Measurements from ENCODE around the gene RNF213.

The RNF213 gene

GRCh38 chr17:80374039-80374731 is 113.5 kb downstream of the RNF213 start:
- ATAC-seq: no peak

DNA sequence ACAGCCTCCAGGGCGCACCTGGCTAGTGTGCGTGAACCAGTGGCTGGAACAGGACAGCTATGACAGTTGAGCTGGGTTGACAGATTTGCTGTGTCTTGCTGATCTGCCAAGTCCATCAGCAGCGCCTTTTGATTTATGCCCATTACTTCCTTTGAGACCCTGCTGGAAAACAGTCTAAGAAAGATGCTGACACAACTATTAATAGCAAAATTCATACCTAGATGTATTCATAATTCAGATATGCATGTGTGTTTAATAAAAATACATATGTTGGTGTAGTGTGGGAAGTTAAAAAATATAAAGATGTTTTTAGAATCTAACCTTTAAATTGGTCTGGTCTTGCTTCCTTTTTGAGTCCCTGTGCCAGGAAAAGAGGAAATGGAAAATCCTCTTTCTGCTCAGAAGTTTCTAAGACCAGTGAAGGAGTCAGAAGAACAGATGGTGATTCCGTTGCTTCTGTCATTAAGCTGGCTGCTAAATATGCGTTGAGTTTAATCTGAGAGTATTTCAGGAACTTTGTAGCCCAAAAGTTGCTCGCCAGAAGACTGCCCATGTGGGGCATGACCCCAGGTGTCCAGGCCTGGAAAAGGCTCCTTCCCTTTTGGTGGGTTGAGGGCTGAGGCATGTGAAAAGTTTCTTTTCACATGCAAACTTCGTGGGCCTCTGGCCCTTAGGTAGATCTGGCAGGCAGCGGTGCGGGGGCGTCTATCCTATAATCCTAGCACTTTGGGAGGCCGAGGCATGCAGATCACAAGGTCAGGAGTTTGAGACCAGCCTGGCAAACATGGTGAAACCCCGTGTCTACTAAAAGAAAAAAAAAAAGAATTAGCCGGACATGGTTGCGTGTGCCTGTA is 114.3 kb downstream of the RNF213 start:
- no peak for ATAC-seq

DNA sequence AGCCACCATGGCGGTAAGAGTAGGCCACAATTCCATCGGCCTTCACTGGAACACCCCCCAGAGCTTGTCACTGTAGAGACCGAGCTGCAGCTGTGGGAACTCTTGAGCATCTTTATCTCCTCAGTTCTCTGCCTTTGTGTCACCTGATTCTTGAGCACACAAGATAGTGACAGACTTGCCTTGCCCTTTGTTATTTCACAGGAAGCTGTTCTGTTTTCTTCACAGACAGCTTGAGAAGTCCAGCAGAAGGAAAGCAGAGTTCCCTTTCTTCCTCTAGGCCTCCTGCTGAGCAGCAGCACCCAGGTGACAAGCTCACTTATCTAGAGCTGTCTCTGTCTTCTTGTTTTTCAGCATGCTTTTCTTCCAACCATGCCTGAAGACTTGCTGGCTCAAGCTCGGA is 115.9 kb downstream of the RNF213 start:
- no peak for ATAC-seq

- ATAC-seq: no peak
Measured at GRCh38 chr17:80377798-80378197, 117.1 kb downstream of the RNF213 start.

DNA sequence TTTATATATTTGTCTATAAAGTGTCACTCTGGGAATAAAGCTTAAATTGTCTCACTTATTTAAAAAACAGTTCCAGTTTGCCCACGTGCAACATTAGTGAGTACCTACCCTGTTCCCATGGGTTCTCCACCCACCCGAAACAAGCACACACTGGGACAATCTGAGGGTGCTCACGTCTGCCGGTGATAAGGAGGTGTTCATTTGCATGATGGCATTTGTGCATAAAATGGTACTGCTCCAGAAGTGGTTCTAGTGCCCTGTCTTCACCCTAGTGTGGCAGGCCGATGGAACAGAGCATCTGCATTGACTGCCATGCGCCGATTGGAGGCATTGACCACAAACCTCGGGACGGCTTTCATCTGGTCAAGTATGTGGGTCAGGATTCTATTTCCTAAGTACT is 118.7 kb downstream of the RNF213 start:
- ATAC-seq: no peak

GRCh38 chr17:80380068-80380467 is 119.4 kb downstream of the RNF213 start:
- ATAC-seq: no peak

GRCh38 chr17:80380555-80381002 is 119.9 kb downstream of the RNF213 start:
- no peak for ATAC-seq

DNA sequence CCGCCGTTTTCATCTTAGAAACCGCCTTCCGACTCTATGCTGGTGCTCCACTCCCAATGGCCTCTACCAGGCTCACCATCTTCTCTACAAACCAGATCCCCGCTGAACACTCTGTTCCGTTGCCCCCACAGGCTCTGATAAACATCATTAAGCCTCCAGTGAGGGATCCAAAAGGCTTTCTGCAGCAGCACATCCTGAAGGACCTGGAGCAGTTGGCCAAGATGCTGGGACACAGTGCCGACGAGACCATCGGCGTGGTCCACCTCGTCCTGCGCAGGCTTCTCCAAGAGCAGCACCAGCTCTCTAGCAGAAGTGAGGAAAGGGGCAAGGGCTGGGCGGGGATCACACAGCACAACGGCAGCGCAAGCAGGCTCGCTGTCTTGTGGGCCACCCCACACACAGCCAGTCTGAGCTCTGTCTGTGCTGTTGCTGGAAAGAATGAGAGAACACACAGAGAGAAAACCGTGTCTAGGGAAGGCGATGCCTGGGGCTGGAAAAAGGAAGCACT is 120.8 kb downstream of the RNF213 start:
- no peak for ATAC-seq

DNA sequence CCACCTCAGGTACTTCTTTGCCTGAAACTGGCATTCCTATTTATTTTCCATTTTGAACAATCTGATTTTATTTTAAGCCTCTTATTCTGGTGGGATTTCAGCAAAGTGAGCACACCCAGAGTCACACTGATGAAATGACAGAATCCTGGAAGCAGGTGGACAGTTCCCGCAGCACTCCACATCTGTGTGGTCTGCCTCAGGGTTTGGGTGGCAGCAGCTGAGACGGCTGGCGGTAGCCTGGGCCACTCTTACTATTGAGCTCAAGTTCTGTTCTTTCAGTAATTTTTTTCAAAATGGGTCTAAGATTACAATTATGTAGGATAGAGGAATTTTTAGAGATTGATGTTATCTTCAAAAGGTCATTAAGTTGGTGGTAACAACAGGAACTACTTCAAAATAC is 121.8 kb downstream of the RNF213 start:
- no peak for ATAC-seq

DNA sequence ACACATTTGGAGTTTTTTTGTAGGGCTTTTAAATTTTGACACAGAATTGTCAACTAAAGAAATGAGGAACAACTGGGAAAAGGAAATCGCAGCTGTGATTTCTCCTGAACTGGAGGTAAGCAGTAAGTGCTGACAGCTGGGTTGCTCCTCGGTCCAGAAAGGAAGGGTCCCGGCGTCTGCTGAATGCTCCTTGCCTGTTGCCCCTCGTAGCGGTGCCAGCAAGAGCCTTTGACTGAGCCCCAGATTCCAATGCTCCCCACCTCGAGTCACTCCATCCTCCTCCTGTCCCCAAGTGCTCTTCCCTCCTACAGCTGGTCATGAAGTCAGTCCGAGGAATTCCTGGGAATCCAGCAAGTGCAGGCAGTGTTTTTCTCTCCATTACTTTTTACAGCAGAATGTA is 122.3 kb downstream of the RNF213 start:
- ATAC-seq: no peak

DNA sequence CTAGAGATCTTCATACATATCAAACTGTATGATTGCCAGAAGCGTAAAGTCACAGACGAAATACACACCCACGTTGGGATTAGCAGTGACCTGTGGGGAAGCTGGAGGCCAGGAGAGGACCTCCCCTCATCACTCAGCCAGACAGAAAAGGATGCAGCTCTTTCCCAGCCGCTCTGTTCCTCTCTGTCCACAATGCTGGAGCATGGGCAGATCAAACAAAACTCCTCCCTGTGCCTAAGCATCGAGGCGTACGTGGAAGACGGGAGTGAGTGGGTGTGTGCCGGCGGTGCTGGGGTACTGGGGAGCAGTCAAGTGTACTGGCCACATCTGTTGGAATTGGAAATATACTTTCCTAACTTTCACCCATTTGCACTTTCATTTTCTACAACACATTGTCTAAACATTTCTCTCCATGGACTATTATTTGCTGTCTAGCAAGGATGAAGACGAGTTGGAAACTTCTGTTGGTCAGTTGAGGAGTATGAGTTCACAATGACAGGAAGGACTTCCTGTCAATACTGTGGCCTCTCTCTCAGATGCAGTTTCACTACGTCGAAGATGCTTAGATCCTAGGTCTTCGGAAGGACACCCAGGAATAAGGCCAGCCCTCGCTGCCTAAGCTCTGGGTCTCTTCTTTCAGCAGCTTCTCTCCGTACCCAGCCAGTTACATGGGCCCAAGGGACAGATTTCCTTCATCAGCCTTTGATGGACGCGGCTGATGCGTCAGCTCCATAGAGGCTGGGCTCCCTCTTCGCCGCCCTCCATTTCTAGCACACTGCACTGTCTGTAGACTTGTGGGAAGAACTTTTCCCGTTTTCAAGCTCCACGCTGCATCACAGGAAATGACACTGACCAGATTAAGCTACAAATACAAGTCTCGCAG is 123.7 kb downstream of the RNF213 start:
- no peak for ATAC-seq

GRCh38 chr17:80385046-80385445 is 124.4 kb downstream of the RNF213 start:
- no peak for ATAC-seq

GRCh38 chr17:80386341-80386740 is 125.7 kb downstream of the RNF213 start:
- no peak for ATAC-seq

- ATAC-seq: no peak
Measured at GRCh38 chr17:80387071-80387470, 126.4 kb downstream of the RNF213 start.

DNA sequence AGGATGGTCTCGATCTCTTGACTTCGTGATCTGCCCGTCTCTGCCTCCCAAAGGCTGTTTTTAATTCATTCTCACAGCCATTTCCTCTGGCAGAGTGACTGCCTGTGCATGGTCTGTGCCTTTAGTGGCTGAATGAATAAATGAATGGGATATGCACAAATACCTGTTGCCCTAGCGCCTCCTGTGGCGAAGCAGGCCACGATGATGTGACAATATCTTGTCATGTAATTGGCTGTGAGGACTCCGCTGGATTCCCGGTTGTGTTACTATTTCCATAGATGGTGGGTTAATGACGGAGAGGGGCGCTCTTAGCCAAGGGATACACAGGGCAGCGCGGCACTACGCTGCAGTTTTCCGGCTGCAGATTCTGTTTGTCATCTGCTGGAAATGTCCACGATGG is 127.5 kb downstream of the RNF213 start:
- ATAC-seq: no peak

GRCh38 chr17:80388601-80389000 is 127.9 kb downstream of the RNF213 start:
- no peak for ATAC-seq

DNA sequence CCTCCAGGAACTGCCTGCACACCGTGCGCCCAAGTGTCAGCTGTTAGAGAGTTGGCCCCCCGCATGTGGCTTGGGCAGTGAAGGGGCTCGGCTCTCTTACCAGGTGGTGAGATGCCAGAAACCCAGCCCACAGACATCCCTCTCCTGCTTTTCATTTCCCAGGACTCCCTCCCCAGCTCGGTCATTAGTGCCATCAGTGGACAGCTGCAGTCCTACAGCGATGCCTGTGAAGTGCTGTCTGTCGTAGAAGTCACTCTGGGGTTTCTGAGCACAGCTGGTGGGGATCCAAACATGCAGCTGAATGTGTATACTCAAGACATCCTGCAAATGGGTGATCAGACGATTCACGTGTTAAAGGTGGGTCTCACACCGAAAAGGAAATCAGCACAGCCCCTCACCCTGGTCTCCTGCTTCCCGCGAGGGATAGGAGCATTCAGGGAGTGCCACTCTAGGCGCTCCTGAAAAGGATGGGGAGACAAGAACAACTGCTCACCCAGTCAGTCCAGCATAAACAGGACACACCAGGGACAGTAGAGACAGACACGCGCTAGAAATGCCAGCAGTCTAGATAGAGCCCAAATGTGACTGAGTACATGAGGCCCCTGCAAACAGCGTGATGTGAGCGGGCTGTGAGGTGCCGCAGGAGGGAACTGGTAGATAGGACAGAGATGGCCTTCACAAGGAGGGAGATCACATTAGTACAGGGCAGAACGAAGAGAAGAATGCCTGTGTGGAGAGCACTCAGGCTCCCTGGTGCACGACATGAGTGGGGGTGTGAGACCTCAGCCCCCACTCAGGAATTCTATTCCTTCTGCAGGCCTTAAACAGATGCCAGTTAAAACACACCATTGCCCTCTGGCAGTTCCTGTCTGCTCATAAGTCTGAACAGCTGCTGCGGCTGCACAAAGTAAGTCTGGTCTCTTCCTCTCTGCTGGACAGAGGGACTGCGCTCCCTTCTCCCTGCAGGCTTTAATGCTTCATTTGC is 128.7 kb downstream of the RNF213 start:
- no peak for ATAC-seq

- no peak for ATAC-seq
Measured at GRCh38 chr17:80393241-80393890, 132.7 kb downstream of the RNF213 start.

GRCh38 chr17:80393961-80394360 is 133.3 kb downstream of the RNF213 start:
- ATAC-seq: no peak

DNA sequence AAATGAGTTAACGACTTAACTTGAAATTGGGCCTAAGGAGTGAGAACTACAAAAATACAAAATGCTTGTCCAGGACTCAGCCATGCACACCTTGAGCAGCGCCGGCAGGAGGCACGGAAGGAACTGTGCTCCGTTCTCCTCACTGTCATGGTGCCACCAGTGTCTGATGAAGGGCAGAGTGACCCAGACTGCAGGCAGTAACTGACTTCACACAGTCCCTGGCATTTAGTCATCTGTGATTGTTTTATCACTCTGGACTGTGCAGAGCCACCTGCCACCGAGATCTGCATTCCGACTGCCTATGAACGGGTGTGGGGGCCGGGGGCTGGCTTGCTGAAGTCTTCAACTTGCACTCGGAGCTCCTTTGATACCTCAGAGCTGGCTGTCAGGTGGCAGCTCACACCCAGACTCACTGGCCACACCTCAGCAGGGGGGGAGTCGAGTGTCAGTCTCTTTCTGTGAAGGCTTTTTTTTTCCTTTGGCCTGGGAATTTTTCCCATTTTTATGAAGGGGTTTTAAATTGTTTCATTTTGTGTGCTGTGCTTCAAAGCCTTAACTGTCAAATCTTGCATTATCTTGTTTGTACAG is 134.1 kb downstream of the RNF213 start:
- no peak for ATAC-seq

All from activated CD4-positive, CD25-positive, alpha-beta regulatory T cell treated with anti-CD3 and anti-CD28 coated beads, Interleukin-2, amount 50 U/mL, for 24 hours (primary cell).